ENCODE measurements around the gene RTBDN. TPM values are rescaled to one million over a fixed set of nuclear protein-coding genes. Genes with fewer than 3 reads are reported as not detected.

Gene RTBDN
- total and polyA plus RNA-seq, 12 donors, result not detected

- WGBS, 2 donors, result 65 to 77% methylated on average over 5 of the region's 5 CpGs
- Histone ChIP-seq H3K9me3 (no peaks in the 10 kb centered on the region), H3K4me1 (peaks cover 51 to 89% (median 72%) of the 10 kb centered on the region in 9 donors), H3K36me3 (no peaks in the 10 kb centered on the region), H3K27ac (peak overlapping the region in 9 of 10 donors; percentile 89 to 100 (median 99)), H3K4me3 (peak overlapping the region in 2 of 10 donors; percentile 7 to 19), H3K27me3 (no peaks in the 10 kb centered on the region)
- intact Hi-C loops (cut with DNase I), result no loop called here
- DNase-seq, result no peak
- ATAC-seq, result no peak
- TF ChIP-seq, protein P1, sequence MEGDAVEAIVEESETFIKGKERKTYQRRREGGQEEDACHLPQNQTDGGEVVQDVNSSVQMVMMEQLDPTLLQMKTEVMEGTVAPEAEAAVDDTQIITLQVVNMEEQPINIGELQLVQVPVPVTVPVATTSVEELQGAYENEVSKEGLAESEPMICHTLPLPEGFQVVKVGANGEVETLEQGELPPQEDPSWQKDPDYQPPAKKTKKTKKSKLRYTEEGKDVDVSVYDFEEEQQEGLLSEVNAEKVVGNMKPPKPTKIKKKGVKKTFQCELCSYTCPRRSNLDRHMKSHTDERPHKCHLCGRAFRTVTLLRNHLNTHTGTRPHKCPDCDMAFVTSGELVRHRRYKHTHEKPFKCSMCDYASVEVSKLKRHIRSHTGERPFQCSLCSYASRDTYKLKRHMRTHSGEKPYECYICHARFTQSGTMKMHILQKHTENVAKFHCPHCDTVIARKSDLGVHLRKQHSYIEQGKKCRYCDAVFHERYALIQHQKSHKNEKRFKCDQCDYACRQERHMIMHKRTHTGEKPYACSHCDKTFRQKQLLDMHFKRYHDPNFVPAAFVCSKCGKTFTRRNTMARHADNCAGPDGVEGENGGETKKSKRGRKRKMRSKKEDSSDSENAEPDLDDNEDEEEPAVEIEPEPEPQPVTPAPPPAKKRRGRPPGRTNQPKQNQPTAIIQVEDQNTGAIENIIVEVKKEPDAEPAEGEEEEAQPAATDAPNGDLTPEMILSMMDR (IDR thresholded peaks at IDR 0.05), result no peak
These were observed 49.4 kb downstream of the RTBDN start for GRCh38 chr19:12784871-12785430.

DNA sequence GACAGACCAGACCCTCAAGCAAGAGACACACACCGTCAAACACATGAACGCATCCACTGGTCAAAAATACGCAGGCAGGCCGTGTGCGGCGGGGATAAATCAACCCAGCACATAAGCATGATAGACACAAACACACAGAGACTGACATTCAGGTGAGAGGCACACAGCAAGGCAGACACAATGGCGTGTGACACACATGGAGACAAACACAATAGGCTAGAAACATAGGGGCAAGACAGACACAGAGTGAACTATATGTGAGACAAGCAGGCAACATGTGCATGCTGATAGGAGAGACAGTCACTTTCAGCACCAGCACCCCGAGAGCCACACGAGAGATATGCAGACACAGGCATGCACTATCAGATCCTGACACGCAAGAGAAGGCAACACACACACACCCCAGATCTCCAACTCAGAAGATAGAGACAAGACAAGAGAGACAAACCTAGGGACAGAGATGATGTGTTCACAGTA lies 49.9 kb downstream of the RTBDN start:
- Histone ChIP-seq H3K27me3 (no peaks in the 10 kb centered on the region), H3K9me3 (no peaks in the 10 kb centered on the region), H3K27ac (peak overlapping the region; percentile 89 to 100 (median 99)), H3K36me3 (no peaks in the 10 kb centered on the region), H3K4me1 (peaks cover 51 to 94% (median 72%) of the 10 kb centered on the region in 9 donors), H3K4me3 (no peak overlapping the region)
- 51 to 52% methylated on average over 10 of the region's 10 CpGs for WGBS, 2 donors
- ATAC-seq (no peak), DNase-seq (no peak)
- TF ChIP-seq, protein P1 (IDR thresholded peaks at IDR 0.05), result no peak
- intact Hi-C loops (cut with DNase I), result no loop called here

DNA sequence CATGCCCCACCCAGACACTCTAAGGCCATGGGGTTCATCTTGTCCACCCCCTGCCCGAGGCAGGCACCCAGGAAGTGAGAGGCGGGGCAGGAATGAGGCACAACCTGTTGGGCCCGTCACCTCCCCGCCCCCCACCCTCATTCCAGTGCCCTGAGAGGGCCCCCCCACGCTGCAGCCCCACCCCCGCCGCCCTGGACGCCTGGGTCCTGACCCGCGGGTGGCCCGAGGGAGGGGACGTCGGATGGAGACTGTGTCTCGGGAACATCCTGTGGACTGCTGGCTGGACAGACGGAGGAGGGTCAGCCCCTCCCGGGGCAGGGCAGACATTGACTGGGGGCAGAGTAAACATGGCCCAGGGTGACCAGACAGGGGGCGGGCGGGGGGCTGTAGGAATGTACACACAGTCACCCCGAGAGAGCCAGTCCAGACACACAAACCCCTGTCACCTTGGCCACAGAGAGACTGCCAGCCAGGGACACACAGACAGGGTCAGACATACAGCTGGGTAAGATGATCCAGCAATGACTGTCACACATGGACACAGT lies 50.5 kb downstream of the RTBDN start:
- ATAC-seq, result peak in 7 of 8 donors; percentile 2 to 48 (median 25)
- DNase-seq, result peak; percentile 63 to 78
- no peaks in the 10 kb centered on the region for H3K36me3 ChIP-seq
- H3K4me1 ChIP-seq, result peaks cover 55 to 94% (median 70%) of the 10 kb centered on the region in 9 donors
- WGBS, 2 donors, result 14 to 19% methylated on average over 19 of the region's 19 CpGs
- no peaks in the 10 kb centered on the region for H3K9me3 ChIP-seq
- intact Hi-C loops (cut with DNase I), result no loop called here
- H3K27ac ChIP-seq, result peak overlapping the region; percentile 89 to 100 (median 99)
- TF ChIP-seq, protein P1 (IDR thresholded peaks at IDR 0.05), result no peak
- no peaks in the 10 kb centered on the region for H3K27me3 ChIP-seq
- H3K4me3 ChIP-seq, result peak overlapping the region in 6 of 10 donors; percentile 52 to 63 (median 58)

DNA sequence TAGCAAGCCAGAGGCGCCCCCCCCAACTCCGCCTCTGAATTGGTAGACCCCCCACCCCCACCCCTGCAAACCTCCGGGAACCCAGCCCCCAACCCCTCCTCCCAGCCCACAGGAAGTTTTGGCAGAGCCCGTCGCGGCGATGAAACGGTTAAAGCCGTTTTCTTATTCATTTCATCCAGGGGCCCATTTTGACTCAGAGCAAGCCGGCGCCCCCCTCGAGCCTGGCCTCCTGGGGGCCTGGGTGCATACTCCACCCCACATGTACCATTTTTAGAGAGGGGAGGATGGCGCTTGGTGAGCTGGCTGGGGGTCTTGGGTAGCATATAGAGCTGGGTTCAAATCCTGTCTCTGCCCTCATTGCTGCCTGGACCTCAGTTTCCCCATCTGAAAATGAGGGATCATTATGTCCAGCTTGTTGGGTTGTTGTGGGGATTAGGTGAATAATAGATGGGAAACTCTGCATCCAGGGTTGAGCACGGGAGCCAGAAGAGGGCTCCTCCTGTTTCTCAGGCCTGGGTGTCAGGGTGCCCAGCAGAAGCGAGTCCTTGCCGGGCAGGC lies 51.0 kb downstream of the RTBDN start:
- Histone ChIP-seq H3K9me3 (no peaks in the 10 kb centered on the region), H3K4me1 (peaks cover 51 to 94% (median 70%) of the 10 kb centered on the region in 9 donors), H3K36me3 (no peaks in the 10 kb centered on the region), H3K27me3 (no peaks in the 10 kb centered on the region), H3K27ac (peak overlapping the region; percentile 89 to 100 (median 99)), H3K4me3 (peak overlapping the region in 9 of 10 donors; percentile 33 to 63 (median 53))
- ATAC-seq (peak in 1 of 8 donors; percentile 0), DNase-seq (peak in 1 of 2 donors; percentile 20)
- 11 to 17% methylated on average over 16 of the region's 16 CpGs for WGBS, 2 donors
- TF ChIP-seq, protein P1 (IDR thresholded peaks at IDR 0.05), result no peak
- intact Hi-C loops (cut with DNase I), result no loop called here

Data from heart right ventricle (tissue), 16 donors.